GM21515 (cell line): ENCODE data around the gene SLC26A2.
"Not testable (repeated sequence)": the region's sequence is repeated elsewhere in the genome, so short reads cannot be mapped to it uniquely, and the experiment has no call there.

Experiments used
- ATAC-seq: cut with Tn5 transposase; IDR thresholded peaks from one replicate; pipeline ENCODE4 v1.9.1; 2021; ENCODE audit not compliant: unreplicated experiment

SLC26A2 gene

DNA sequence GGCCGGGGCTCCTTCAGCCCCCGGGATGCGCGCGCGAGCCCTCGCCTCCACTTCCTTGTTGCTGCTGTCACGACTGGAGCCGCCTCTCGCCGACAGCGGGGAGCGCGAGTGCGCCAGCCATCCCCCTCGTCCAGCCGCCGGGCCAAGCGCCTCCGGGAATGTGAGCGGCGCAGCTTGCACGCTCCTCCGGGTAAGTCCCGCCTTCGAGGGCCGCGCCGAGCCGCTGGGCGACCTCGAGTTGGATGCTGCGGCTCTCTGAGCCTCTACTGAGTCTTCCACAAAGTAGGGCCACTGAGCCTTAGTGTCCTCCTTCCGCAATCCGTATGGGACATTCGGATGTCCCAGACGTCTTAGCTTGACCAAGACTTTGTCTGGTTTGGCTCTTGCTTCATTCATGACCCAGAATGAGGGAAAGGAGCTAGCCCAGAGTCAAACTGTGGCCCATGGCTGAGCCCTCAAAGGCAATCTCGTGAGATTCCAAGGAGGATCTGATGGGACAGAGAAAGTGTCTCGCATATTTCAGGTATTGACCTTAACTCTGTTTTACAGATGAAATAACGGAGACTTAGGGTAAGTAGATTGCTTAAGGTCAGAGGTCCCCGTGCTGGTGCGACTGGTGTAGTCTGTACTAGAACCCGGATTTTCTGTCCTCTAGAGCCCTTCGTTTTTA, 40.6 kb downstream of the SLC26A2 start:
- no peak for ATAC-seq

DNA sequence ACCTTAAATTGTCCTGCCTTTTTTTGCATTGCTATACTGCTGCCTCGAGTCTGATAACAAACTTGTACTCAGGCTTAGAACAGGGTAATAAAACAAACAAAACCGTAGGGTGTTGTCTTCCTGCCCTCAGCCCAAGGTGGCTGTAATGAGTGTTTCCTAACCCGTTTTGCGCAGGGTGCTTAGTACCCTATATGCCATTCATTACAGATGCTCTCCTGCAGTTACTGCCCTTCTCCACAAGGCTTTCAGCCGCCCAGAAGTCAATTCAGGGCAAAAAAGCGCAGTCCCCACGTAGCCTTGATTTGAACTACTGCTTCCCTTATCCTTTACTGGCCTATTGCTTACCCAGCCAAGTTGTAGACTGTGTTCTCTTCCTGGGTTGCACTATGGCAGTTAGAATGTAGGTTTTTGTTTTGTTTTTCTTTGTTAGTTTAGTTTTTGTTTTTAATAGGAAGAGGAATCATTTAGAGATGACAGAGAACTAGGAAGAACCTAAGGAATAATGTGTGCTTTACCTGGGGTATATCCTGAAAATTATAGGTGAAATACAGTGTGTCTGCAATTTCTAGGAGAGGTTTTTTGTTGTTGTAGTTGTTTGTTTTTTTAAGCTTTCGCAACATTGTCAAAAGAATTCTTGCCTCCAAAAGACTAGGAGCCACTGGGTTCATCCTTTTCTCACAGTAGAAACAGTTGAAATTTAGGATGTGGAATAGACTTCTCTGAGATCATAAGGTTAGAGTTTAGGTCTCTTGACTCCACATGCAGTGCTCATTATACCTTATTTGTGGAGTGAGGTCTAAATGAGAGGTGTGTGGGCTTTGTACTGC, 41.3 kb downstream of the SLC26A2 start:
- peak; percentile 48 for ATAC-seq

DNA sequence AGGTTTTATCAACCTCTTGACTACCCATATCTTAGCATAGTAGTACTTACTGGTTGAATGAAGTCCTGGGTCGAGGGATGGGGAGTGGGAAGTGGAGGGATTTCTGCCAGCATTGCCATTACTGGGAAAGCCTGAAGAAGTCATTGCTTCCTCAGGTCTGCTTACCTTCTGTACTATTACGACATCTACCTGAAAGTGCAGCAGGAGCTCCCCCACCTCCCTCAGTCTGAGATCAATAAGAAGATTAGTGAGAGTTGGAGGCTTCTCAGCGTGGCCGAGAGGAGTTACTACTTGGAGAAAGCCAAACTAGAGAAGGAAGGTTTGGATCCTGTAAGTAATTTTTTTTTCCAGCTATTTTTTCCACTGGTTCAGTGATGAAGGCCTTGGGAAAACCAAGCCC, 45.8 kb downstream of the SLC26A2 start:
- ATAC-seq: no peak

DNA sequence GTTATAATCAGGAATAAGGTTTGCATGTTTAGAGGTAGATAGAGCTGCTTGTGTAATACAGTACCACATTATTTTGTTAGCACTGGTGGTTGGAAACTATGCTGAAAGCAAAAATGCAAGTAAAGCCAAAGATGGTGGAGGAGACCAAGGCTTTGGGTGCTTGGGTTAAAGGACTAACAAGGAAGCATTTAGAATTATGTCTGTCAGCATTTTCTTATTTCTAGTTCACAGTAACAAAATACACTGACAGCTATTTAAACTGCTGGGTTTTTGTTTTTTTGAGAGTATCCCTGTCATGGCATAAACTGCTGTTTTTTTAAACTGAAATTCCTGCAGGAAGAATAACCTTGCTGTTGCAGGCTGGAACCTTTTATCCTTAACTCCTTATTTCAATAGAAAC, 46.5 kb downstream of the SLC26A2 start:
- ATAC-seq: no peak

DNA sequence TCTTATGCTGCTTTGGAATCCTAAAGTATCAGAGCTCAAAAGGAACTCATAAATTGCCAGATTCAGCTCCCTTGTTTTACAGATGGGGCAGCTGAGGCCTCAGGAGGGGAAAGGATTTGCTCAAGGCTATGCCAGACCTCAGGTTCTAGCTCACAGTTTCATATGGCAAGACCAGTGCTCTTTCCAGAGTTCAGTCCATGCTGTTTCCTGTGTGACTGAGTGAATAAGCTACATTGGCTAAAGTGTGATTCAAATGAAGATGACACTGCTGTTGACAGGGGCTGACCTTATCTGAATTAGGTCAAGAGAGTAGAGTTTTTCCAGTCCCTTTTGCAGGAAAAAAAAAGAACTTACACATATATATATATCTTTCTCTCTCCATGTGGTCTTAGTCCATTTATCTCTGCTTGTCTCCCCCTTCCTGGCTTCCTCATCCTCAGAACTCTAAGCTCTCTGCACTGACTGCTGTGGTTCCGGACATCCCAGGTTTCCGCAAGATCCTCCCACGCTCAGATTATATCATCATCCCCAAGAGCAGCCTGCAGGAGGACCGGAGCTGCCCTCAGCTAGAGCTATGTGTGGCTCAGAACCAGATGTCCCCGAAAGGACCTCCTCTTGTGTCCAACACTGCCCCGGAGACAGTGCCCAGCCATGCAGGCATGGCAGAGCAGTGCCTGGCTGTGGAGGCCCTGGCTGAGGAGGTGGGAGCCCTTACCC, 49.3 kb downstream of the SLC26A2 start:
- no peak for ATAC-seq

DNA sequence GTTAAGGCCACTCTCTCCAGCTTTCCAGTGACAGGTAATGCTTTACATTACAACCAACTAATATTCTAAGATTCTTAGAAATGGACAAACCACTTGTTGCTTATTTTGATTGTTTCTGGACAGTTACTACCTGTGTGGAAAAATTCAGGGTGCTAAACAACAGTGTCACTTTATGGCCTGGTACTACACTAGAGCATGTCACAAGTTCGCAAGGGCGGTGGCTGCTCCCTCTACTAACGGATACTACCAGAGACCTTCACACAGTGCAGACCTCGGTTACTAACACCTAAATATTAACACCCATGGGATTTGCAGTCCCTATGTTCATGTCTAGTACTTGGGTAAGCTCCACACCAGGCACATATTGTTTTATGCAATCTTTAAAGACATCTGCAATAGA, 53.4 kb downstream of the SLC26A2 start:
- ATAC-seq: no peak

DNA sequence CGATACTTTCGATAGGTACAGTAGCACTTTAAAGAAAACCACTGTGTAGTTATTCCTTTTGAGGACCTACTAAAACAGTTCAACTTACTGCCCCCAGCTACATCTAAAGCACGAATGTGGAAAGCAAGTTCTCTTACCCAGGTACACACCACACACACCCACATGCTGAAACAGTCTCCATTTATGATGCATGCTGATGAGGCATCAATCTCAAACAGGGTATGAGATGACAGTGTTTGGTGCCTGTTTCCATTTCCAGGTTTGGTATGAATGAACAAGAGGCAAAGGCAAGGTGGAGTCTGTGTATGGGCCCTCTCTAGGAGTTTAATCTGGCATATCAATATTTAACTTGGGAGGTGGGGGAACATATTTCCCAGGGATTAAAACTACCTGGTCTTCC, 53.9 kb downstream of the SLC26A2 start:
- no peak for ATAC-seq

DNA sequence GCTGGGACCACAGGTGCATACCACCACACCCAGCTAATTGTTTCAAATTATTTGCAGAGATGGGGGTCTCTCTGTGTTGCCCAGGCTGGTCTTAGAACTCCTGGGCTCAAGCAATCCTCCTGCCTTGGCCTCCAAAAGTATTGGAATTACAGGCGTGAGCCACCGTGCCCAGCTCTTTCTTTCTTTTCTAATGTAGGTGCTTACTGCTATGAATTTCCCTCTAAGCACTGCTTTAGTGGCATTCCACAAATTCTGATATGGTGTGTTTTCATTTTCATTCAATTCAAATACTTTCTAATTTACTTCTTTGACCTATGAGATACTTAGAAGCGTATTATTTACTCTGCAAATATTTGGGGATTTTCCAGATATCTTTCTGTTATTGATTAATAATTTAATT, 54.9 kb downstream of the SLC26A2 start:
- ATAC-seq: no peak

DNA sequence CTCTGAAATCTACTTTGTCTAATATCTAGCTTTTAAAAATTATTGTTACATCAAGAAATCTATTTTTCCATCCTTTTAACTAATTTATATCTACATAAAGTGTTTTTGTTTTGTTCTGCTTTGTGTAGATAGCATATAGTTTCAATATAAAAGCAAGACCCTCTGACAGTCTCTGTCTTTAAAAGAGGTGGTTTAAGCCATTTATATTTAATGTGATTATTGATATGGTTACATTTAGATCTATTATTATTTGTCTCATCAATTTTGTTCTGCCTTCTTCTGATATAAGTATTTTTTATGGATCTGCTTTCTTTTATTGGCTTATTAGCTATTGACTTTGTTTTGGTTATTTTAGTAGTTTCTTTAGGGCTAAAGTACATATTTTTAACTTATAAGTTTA, 56.0 kb downstream of the SLC26A2 start:
- ATAC-seq: no peak

DNA sequence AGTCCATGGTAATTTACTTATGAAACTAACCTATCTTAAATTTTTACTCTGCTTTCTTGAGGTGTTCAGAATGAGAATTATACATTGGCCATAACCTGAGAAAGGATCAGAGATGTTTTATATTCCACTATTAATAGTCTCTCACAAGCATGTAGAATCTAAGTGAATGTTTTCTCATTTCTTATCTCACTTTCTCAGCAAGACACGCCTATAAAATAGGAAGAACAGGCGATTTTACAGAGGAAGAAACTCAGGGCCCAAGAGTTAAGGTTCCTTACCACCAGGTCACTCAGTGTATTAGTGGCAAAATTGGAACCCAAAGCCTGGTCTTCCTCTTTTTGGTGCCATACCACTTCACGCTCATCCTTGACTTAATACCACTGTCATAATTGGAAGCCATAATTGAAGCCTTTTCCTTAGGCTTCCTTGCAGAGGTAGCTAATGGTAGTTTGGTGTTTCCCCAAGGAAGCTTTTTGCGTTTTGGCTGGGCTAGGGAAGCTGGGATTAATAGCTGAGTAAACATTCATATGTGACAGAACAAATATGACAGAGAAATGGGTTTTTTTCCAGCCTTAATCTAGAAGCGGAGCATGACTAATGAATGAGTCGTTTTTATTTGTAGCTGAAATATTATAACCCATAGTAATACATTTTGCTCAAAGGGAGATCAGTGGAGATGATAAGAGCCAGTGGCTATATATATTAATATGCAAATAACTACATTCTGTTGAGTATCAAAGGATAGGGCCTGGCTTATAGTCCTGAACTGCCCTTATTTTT, 56.9 kb downstream of the SLC26A2 start:
- ATAC-seq: no peak

DNA sequence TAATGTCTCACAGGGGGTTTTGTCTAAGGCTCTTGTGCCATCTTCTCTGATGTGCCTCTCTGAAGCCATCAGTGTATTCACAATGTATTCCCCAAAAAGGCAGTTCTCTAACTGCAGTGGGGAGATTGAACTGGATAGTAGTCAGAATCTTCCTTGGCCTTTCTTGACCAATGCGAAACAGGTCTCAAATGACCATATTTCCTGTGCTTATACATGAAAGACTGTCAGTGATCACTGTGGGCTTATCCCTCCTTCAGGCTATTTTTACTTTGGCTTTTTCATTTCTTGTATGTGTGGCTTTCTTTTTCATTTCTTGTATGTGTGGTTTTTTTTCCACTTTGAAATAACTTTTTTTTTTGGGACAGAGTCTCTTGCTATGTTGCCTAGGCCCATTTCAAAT, 59.7 kb downstream of the SLC26A2 start:
- no peak for ATAC-seq

DNA sequence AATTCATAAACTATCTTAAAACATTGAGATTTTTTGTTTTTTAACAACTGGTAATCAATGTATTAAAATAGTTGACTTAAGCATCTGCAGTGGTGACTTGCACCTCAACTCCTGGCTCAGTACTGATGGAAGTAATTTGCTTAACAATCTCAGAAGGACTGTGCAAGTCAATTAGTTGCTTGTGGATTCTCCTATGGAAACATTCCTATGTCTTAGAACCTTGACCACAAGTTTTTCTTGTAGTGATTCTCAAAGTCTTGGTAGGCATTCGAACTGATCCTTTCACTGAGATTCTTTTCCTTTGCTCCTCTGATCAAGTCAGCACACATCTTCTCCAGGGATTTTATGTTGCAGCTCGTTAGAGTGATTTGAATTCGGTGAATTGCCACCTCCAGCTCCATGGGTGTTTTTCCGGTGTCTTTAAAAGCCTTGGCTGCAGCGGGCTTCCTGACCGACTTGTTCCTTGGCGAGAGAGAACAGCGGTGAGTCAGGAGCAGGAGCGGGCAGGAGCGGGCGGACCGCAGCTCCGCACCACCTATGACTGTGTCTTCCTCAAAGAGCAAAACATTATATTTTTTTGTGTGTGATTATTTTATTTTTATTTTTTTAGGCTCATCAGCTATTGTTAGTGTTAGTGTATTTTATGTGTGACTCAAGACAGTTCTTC, 61.1 kb downstream of the SLC26A2 start:
- no peak for ATAC-seq

DNA sequence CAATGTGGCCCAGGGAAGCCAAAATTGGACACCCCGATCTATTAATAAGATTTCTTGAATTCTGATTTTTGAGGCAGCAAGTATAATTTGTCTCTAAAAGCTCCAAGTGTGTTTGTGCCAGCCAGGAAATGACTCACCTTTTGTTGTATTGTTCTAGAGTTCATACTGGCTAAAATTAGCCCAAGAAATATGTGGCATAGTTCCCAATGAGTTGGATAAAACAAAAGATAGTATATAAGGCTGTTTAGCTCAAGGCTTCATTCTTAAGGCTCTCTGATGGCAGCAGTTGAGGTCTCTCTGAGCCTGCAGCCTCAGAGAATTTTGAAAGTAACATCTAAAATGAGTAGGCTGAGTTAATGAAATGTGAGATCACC, 61.6 kb downstream of the SLC26A2 start:
- no peak for ATAC-seq

DNA sequence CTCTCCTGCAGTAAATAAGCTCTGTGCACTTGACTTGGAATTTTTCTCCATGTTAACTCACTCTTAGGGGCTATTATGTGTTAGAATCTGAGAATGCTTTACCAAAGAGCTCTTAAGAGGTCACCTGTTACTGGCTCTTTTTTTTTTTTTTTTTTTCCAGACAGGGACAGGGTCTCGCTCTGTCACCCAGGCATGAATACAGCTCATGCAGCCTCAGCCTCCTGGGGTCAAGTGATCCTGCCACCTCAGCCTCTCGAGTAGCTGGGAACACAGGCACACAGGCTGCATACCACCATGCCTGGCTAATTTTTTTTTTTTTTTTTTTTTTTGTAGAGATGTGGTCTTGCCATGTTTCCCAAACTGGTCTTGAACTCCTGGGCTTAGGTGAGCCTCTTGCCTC, 62.1 kb downstream of the SLC26A2 start:
- no peak for ATAC-seq

DNA sequence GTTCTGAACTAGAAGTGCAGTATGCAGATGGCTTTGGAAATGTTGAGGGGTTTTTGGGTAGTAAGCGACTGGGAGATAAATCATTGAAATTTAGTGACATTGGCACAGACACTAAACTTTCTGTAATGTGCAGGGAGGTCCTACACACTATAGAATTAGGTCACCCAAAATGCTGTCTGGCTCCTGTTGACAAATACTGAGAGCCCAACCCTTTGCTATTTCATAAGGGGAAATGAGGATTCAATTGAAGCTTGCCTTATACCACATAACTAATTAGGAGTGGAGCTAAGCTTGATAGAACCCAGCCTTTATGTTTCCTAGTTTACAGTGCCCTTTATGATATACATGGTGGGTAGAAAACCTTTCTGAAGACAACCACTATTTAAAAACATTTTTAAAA, 62.6 kb downstream of the SLC26A2 start:
- ATAC-seq: no peak

DNA sequence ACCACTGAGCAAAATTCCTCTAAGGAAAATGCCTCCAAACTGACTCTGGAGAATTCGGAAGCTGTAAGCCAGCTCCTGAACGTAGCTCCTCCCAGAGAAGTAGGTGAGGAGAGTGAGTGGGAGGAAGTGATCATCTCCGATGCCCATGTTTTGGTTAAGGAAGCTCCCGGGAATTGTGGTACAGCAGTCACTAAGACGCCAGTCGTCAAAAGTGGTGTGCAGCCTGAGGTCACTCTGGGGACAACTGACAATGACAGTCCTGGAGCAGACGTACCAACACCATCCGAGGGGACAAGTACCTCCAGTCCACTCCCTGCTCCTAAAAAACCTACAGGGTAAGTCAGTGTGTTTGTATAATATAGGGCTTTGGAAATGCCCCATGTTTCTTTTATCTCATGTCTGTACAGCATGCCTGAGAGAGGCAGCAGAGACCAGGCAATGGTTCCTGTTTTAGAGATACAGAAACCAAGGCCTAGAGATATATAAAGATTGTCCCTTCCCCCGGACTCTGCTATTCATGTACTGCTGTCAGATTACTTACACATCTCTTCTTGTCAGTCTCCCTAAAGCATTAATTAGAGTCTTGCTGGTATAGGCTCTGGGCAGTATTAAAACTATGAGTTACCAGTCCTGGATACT, 63.9 kb downstream of the SLC26A2 start:
- no peak for ATAC-seq

DNA sequence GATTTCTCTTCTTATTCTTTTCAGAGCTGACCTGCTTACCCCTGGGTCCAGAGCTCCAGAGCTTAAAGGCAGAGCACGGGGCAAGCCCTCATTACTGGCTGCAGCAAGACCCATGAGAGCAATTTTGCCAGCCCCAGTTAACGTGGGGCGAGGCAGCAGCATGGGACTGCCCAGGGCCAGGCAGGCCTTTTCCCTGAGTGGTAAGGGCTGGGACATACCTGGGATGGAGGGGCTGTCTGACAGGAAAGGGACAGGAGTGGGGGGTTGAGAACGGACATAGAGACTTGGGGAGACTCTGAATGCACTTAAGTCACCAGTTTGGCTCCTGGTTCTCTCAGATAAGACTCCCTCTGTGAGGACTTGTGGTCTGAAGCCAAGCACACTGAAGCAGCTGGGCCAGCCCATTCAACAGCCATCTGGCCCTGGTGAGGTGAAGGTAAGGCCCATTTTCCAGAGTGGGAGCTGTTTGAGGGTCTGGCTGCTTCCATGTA, 66.2 kb downstream of the SLC26A2 start:
- ATAC-seq: no peak

DNA sequence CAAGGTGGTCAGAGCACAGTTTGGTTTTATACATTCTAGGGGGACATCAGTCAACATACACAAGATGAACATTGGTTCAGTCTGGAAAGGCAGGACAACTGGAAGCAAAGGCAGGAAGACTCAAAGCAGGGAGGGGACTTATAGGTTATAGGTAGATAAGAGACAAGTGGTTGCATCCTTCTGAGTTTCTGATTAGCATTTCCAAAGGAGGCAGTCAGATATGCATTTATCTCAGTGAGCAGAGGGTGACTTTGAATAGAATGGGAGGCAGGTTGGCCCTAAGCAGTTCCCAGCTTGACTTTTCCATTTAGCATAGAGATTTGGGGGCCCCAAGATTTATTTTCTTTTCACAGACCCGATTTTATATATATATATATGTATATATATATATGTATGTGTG, 67.5 kb downstream of the SLC26A2 start:
- not testable (repeated sequence) for ATAC-seq

DNA sequence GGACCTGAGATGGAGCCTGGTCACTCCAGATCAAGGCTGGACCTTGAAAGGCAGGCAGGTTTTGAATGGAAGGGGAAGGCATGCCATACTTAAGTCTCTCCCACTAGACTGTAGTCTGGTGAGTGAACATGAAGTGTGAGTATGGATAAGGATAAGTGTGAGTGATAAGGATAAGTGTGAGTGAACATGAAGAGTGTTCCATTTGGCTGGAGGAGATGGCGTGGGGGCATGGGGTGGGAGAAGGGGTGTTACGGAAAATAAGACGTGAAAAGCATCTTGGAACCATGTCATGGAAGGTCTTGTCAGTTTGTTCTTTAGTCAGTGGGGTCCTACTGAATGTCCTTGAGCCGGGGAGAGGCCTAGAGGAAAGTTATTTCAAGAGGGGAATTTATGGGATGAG, 72.8 kb downstream of the SLC26A2 start:
- ATAC-seq: no peak

DNA sequence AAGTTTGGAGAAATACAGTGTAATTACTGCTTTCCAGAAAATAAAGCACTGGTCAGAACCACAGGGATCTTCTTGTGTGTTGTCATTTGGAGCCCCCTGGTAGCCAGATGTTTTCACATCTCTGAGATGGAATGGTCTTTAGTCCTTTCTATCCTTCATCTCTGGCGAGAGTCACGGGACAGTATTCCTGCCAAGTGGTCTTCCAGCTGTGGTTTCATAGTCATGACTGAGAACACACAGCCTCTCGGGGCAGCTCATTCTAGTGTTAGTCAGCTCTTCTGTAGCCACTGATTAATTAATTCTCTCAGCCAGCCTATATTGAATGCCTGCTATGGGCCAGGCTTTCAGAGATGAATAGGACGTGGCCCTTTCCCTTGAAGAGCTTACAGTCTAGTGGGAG, 74.1 kb downstream of the SLC26A2 start:
- no peak for ATAC-seq
